Measurements from ENCODE around the gene RIC8A. TPM values are rescaled to one million over a fixed set of nuclear protein-coding genes. Genes with fewer than 3 reads are reported as not detected.

RIC8A gene
- 113 and 349 TPM in 2 replicates for total RNA-seq (2011; cell fraction: chromatin; rRNA removed; ENCODE audit: low replicate concordance)
- total RNA-seq (2011; cell fraction: nucleolus; rRNA removed): 221 and 252 TPM in 2 replicates
- 129 and 148 TPM in 2 replicates for total RNA-seq (2011; cell fraction: nucleoplasm; rRNA removed)
- total RNA-seq (2014; rRNA removed) (92.6 and 135 TPM in 2 replicates), total RNA-seq (2014; rRNA removed; fragmentation: Illumina TruSeq; extraction: Trizol) (43.5 and 50.6 TPM in 2 replicates), total RNA-seq (2015; rRNA removed; fragmentation: Illumina TruSeq; extraction: Trizol) (85.8 and 86.3 TPM in 2 replicates), total RNA-seq (2021) (103 and 108 TPM in 2 replicates), polyA plus RNA-seq (2011; rRNA removed) (72.1 and 81.8 TPM in 2 replicates), polyA plus RNA-seq (2014; fragmentation: Illumina TruSeq; extraction: Trizol) (88.1 and 93.2 TPM in 2 replicates), polyA plus RNA-seq (2014; fragmentation: Nextera tagmentation; extraction: Ambion mirVana) (10 to 100 TPM; 10.7 to 13.6 TPM), polyA plus RNA-seq (2014; rRNA removed) (69.6 and 109 TPM in 2 replicates), polyA minus RNA-seq (2011; rRNA and poly(A)+ RNA removed) (54.7 and 72.9 TPM in 2 replicates), Bru-seq, nascent RNA (percentile 78 among the genes with signal in this experiment), BruChase-seq, experiment 1, labeled RNA remaining after a 2-hour chase (percentile 77 among the genes with signal in this experiment), BruChase-seq, experiment 2, labeled RNA remaining after a 6-hour chase (percentile 83 among the genes with signal in this experiment)
- polyA plus RNA-seq (2011; cell fraction: cytosol; rRNA removed): 86.8 and 148 TPM in 2 replicates
- polyA plus RNA-seq (2011; cell fraction: nucleus; rRNA removed): 298 and 428 TPM in 2 replicates
- polyA plus RNA-seq (2012): 79.6 and 101 TPM in 2 replicates
- 45.9 and 91.2 TPM in 2 replicates for polyA minus RNA-seq (2011; cell fraction: cytosol; rRNA and poly(A)+ RNA removed)
- polyA minus RNA-seq (2011; cell fraction: nucleus; rRNA and poly(A)+ RNA removed): 83.9 and 102 TPM in 2 replicates
- long read RNA-seq, experiment 1, transcript RIC8A-203 (10 exons, 3,703 nt): major isoform, 184 of 363 reads
- long read RNA-seq, experiment 1, transcript RIC8A-208 (8 exons, 2,565 nt): minor isoform, 26 of 363 reads
- long read RNA-seq, experiment 1, transcript RIC8A-204 (2 exons, 670 nt): minor isoform, 10 of 363 reads
- long read RNA-seq, experiment 1, partial matches to known transcripts: 100 of 363 reads
- long read RNA-seq, experiment 1, other reads (novel, unspliced or antisense): 38 of 363 reads
- long read RNA-seq, experiment 2, transcript RIC8A-203 (10 exons, 3,703 nt): major isoform, 53 of 112 reads
- long read RNA-seq, experiment 2, transcript RIC8A-208 (8 exons, 2,565 nt): minor isoform, 5 of 112 reads
- long read RNA-seq, experiment 2, partial matches to known transcripts: 18 of 112 reads
- long read RNA-seq, experiment 2, other reads (novel, unspliced or antisense): 30 of 112 reads
- long read RNA-seq, experiment 3, transcript RIC8A-203 (10 exons, 3,703 nt): major isoform, 31 of 48 reads
- long read RNA-seq, experiment 3, partial matches to known transcripts: 4 of 48 reads
- long read RNA-seq, experiment 3, other reads (novel, unspliced or antisense): 7 of 48 reads

GRCh38 chr11:207208-207862 lies at the start of gene RIC8A, which contains the start of gene BET1L:
TSS of gene RIC8A (plus strand) at chr11:207708. CDS start at chr11:208855, 1,147 bp downstream.
TSS of gene BET1L (minus strand) at chr11:207399. CDS start at chr11:207321, 78 bp downstream.
- ChIA-PET POLR2A (interaction anchor here (0.6 to 3.1 kb wide), 29 partner anchors 9 to 304 kb away, joined by 3 to 63 read pairs (median 4); no protein-coding TSS in a partner anchor), CTCF (ENCODE audit: low intra/inter-chr PET ratio) (interaction anchor here (0.6 kb wide), 1 partner anchor 53 kb away, joined by 3 read pairs; no protein-coding TSS in a partner anchor)
- in situ Hi-C loops (cut with MboI): no loop called here
- H3K36me3 ChIP-seq (ENCODE audit: control insufficient read depth, insufficient read depth, low read length): peaks cover 75% of the 10 kb centered on the region
- peaks cover 44% of the 10 kb centered on the region for H4K20me1 ChIP-seq (replicated peaks; ENCODE audit: control insufficient read depth, insufficient read depth, low read length)
- peaks cover 72% of the 10 kb centered on the region for H3K79me2 ChIP-seq (ENCODE audit: control insufficient read depth, insufficient read depth, low read length)
- H3K4me1 ChIP-seq (replicated peaks in 1 of 2; ENCODE audit: control insufficient read depth in 2 of 2, insufficient read depth in 2 of 2, low read length in 2 of 2): peaks cover 30 to 56% of the 10 kb centered on the region in 2 experiments; a peak in 4 of 5 replicates
- peak; percentile 92 to 99 (median 95) for DNase-seq (ENCODE audit: extremely low read depth in 1 of 4, low spot score in 3 of 4)
- no peaks in the 10 kb centered on the region for H3K9me3 ChIP-seq (replicated peaks; ENCODE audit: control insufficient read depth, insufficient read depth, low read depth, low read length)
- intact Hi-C loops (cut with micrococcal nuclease): loop anchor here (2.0 kb wide), 1 partner anchor 29 kb away; the partner anchor contains the start of genes PSMD13 and SIRT3
- peaks cover 10% of the 10 kb centered on the region for H3K9me1 ChIP-seq (ENCODE audit: control insufficient read depth, insufficient read depth, low read length)
- peak within 1 kb of the TSS; percentile 92 for H3K4me2 ChIP-seq (ENCODE audit: insufficient read depth, low read length)
- peak within 1 kb of the TSS; percentile 23 for H2AFZ ChIP-seq (ENCODE audit: low read depth, low read length)
- 1% methylated on average over 50 of the region's 63 CpGs for WGBS (ENCODE audit: insufficient coverage, low coverage, missing lambda C conversion rate)
- no peaks in the 10 kb centered on the region; a peak in 1 of 5 replicates for H3K27me3 ChIP-seq (ENCODE audit: control insufficient read depth in 2 of 2, insufficient read depth in 2 of 2, low read length in 2 of 2)
- BruUV-seq (replicated peaks): no TSS peak
- H3K27ac ChIP-seq (ENCODE audit: extremely low read depth, low read depth, low read length): peak within 1 kb of the TSS; percentile 93
- H3K4me3 ChIP-seq: peak within 1 kb of the TSS; percentile 96
- peak; percentile 97 for FAIRE-seq
- peak; percentile 87 for ATAC-seq
- peak within 1 kb of the TSS; percentile 97 to 98 for H3K9ac ChIP-seq (ENCODE audit: insufficient read depth in 1 of 2, low read depth in 2 of 2, low read length in 2 of 2)
- TF ChIP-seq MEIS2 (IDR thresholded peaks at IDR 0.05; ENCODE audit: partially characterized antibody): peak; percentile 39
- peak; percentile 63; the same call in 1 of the 2 replicates for TF ChIP-seq SOX6 (IDR thresholded peaks at IDR 0.05)
- no peak for TF ChIP-seq NR4A1 (CRISPR knock-in tag; IDR thresholded peaks at IDR 0.05)
- no peak for TF ChIP-seq NR4A1 (tag; IDR thresholded peaks at IDR 0.05)
- peak; percentile 71 for TF ChIP-seq PML (IDR thresholded peaks at IDR 0.05; ENCODE audit: low read length)
- peak in 2 of 3 experiments; percentile 89 to 98; a peak in 5 of 6 replicates for TF ChIP-seq ZBTB11 (CRISPR knock-in tag; IDR thresholded peaks at IDR 0.05)
- TF ChIP-seq ATF4 (CRISPR knock-in tag; IDR thresholded peaks at IDR 0.05): no peak
- TF ChIP-seq MCM5 (IDR thresholded peaks at IDR 0.05; ENCODE audit: low read depth): no peak
- TF ChIP-seq HMG20A (CRISPR knock-in tag; conservative IDR thresholded peaks at IDR 0.05): no peak
- TF ChIP-seq KDM5B (IDR thresholded peaks at IDR 0.05; ENCODE audit: insufficient replicate concordance, low read depth, low read length): peak; percentile 86
- no peak for TF ChIP-seq ZNF165 (CRISPR knock-in tag; IDR thresholded peaks at IDR 0.05; ENCODE audit: borderline replicate concordance)
